GM18858 (cell line): ENCODE results near the gene UBAP2L.
A peak's percentile ranks its signal among the peaks of the same experiment; 100 is the strongest.

Experiments used
- ATAC-seq: cut with Tn5 transposase; IDR thresholded peaks from one replicate; pipeline ENCODE4 v1.9.1; 2021; ENCODE audit not compliant: unreplicated experiment

UBAP2L gene

DNA sequence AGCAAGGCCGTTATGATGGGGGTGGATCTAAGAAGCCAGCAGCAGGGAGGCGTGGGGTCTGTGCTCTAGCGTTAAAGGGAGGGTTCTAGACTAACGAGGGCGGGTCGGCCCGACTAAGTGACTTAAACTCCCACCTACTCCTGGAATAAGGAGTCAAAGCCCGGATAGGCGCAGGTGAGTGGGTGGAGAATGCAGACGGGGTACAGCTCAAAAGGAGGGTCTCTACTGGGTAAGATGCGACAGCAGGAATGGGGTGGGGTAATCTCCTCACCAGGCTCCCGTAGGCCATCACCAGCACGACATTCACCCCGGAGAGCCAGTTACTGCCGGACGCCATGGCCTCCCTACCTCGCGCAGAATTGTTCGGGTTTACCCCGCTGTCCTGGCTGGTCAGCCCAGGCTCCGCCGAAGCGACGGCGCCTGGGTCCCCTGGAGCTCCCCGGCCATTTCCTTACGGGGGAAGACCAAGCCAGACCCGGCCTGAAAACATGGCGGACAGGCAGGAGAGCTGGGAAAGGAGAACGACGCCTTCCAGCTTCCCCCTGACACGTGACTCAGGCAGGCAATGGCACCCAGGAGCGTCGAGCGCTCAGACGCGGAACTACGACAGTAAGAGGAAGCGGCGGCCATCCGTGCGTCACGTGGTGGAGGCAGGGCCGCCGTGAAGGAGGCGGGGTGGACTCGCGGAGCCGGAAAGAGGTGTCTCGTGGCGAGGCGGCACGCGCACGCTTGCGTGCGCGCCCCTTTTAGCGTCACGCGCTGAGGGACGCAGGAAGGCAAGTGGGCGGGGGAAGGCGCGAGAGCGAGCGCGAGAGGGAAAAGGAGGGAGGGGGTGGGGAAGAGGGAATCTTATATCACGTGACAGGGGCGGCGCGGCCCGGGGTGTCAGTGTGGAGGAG, at the start of gene UBAP2L:
Gene UBAP2L (plus strand): TSS at position 885 of the 899 bp plus-strand sequence. CDS start 4,169 bp downstream, outside the sequence.
- peak; percentile 77 for ATAC-seq

- ATAC-seq, result no peak
Observed at GRCh38 chr1:154171223-154171583, 49.6 kb upstream of the UBAP2L start.

DNA sequence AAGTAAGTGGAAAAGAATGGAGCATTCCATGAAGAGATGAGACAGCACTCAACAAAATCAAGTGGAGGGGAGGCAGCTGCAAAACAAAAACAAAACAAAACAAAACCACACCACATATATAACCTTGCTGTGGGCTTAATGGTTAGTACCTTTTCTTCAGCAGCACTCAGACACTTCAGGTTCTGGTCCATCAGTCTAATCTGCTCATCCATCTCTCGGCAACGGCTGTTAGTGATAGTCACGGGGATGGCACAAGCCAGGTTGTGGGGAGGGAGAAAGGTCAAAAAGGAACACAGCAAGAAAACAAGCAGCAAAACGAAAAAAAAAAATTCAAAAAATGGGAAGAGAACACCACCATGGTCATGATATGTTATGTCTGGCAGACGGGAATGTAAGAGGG, 48.9 kb upstream of the UBAP2L start:
- ATAC-seq, result no peak

GRCh38 chr1:154174654-154175053, 46.1 kb upstream of the UBAP2L start:
- ATAC-seq, result no peak

GRCh38 chr1:154176337-154176736, 44.4 kb upstream of the UBAP2L start:
- no peak for ATAC-seq

GRCh38 chr1:154178013-154178412, 42.7 kb upstream of the UBAP2L start:
- no peak for ATAC-seq

- ATAC-seq, result no peak
Observed at GRCh38 chr1:154178911-154179811, 41.6 kb upstream of the UBAP2L start.

DNA sequence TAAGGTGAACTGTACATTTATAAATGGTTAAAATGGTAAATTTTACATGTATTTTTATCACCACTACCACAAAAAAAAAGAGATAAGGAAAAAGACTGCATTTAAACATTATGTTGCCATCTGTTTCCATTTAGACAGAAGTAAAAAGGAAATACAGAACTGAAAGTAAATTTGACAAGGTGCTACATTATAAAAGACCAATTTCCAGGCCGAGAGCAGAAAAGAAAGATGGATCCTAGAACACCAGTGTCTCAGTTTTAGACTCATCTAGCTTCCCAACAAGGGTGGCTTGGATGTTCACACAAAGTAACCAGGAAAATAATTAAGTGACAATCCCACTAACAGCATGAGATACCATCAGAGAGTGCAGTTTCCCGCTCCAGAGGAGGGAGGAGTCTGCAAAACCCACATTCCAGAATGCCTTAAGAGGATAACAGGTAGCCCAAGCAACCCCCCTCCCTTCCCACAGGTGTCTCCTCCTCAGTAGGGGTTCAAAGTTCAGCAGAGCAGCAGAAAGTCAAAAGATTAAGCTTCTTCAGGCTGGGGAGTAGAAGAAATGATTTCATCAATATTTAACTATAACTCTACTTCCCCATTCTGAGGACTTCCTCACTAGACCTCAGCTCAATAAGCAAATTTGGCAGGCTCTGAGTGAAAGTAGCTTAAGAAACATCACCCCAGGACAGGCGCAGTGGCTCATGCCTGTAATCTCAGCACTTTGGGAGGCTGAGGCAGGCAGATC, 40.6 kb upstream of the UBAP2L start:
- ATAC-seq, result no peak

- ATAC-seq, result no peak
Observed at GRCh38 chr1:154181944-154182343, 38.8 kb upstream of the UBAP2L start.

GRCh38 chr1:154182344-154183045, 38.3 kb upstream of the UBAP2L start:
- no peak for ATAC-seq

DNA sequence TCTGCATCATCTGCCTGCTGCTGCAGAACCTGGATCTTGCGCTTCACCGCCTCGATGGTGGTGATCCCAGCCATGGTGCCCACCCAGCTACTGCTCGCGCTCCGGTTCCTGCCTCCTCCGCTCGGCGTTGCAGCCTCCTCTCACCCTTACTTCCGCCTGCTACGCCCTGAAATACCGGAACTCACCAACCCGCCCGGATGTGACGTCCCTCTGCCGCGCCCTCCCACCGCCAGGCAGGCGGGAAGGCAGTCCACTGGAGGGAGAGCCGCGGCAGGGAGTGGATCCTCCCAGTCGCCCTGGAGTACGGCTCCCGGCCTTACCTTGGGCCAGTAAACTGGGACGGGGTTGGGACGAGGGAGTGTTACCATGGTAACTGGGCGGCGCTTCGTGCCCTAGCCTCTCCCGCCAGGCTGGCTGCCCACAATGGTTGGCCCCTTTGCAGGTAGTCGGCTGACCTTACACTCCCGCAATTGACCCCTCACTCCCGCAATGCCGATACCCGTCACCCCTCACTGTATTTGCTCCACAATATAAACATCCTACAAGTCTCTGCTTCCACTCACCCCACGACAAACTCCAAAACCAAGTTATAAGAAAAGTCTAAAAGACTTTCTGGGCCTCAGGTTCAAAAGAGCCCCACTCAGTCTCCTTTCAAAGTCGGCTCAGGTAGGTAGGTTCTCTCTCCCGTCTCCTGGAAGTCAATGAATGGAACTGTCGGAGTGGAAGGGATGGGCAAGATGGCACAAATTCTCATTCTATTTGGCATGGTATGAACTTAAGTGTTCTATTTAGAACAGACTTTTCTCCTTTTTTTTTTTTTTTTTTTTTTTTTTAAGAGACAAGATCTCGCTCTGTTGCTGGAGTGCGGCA, 37.5 kb upstream of the UBAP2L start:
- peak; percentile 59 for ATAC-seq

DNA sequence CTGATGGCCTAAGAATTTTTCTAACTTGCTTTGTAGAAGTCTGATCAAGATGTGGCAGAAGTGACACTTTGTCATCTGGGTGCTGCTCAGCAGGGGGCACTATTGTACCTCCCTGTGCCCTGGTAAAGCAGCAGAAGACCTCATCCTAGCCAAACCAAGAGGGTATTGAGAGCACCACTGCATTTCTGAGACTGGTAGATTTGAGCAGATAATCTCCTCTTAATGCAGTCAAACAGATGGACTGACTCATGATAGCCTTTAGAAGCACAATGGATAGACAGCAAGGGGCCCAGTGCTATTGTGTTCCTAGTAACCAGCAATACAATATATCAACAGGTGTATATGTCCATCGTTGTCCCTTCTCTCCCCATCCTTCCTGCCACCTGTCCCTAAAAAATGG, 34.6 kb upstream of the UBAP2L start:
- ATAC-seq, result no peak

- no peak for ATAC-seq
Observed at GRCh38 chr1:154186852-154187501, 33.8 kb upstream of the UBAP2L start.

- no peak for ATAC-seq
Observed at GRCh38 chr1:154190550-154190949, 30.2 kb upstream of the UBAP2L start.

DNA sequence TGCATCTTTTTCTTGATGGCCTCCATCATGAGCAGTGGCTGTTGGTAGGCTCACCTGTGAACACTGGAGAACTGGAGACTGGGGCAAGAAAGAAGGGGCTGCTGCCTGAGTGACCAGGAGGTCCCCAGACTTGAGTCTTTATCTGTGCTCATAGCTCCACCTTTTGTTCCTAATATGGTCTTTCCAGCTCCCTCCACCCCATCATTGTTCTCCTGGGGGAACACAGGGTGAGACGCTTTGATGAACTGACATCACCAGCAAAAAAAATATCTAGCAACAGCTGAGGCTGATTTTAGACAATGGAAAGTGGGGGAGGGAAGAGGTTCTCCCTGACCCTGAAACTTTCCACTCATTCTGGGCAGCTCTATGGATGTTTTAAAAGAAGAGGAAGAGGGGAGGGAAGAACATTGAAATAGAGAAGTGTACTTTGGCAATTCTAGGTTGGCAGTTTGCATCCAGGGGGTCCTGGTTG, 28.7 kb upstream of the UBAP2L start, which contains the start of gene TPM3:
Gene TPM3 (minus strand): TSS at position 111 of the 472 bp plus-strand sequence. CDS start 82 bp downstream, at position 29.
- no peak for ATAC-seq

GRCh38 chr1:154192476-154192875, 28.3 kb upstream of the UBAP2L start:
- ATAC-seq, result no peak

- no peak for ATAC-seq
Observed at GRCh38 chr1:154193821-154194220, 26.9 kb upstream of the UBAP2L start.

DNA sequence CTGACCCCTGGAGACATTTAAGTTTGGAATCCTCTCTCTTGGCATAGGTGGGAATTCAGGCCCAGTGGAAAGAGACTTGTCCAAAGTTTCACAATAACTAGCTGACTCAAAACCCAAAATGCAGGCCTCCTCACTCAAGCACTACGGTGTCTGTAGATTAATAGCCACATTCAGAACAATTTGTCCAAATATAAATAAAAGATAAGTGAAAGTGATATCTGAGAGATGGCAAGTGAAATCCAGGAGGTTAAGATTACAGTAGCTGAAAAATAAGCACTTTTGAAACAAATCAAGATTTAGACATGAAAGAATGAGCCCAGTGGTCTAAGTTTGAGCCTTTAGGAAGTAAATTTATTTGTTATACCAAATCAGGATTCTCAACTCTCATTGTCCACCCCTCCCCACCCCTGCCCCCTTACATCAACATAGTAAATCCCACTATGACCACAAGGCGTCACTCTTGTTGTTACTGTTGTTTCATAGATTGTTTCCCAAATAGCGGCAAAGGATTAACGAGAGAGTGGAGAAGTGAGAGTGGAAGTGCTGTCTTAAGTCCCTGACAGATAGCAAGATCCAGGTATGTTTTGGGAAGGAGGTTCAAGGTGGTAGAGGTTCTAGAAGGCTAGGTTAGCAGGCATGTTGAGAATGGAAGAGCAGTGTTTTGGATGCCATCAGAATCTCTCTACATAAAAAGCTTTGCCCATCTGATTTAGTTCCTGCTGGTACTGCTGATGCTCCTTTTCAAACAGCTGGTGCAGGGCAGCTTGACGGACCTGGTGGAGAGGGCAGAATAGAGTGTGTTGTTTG, 21.8 kb upstream of the UBAP2L start:
- no peak for ATAC-seq
